Activated CD8-positive, alpha-beta T cell treated with anti-CD3 and anti-CD28 coated beads for 36 hours (primary cell): Measurements from ENCODE around the gene YOD1. TPM values are rescaled to one million over a fixed set of nuclear protein-coding genes. Genes with fewer than 3 reads are reported as not detected.

Source experiments
- ATAC-seq: fragments of 200-7000 bp; cut with Tn5 transposase; one replicate; pipeline ENCODE4 v1.10.0; 2021; ENCODE audit warnings: mild to moderate bottlenecking, moderate library complexity
- CTCF ChIA-PET: fragments of 350-600 bp; sonication (Branson Sonifier 250); formaldehyde crosslinking; loops from one replicate; lab custom pipeline; 2021; ENCODE audit warnings: antibody characterized with exemption; lab: Charles Lee
- POLR2A ChIA-PET: fragments of 350-600 bp; sonication (Branson Sonifier 250); formaldehyde crosslinking; loops from one replicate; lab custom pipeline; 2021; ENCODE audit warnings: antibody characterized with exemption; lab: Charles Lee
- DNase-seq: peaks from one replicate; pipeline ENCODE4 v3.0.0-alpha.2; 2020
- H3K27ac Mint-ChIP-seq: one replicate; pipeline ENCODE4 v1.8.0; 2021; ENCODE audit warnings: mild to moderate bottlenecking, mixed read lengths
- H3K27me3 Mint-ChIP-seq: one replicate; pipeline ENCODE4 v1.8.0; 2021; ENCODE audit warnings: mixed read lengths
- H3K36me3 Mint-ChIP-seq: one replicate; pipeline ENCODE4 v1.8.0; 2021; ENCODE audit warnings: low read depth, mixed read lengths
- H3K4me1 Mint-ChIP-seq: one replicate; pipeline ENCODE4 v1.8.0; 2021; ENCODE audit warnings: low read depth, mixed read lengths
- H3K4me3 Mint-ChIP-seq: one replicate; pipeline ENCODE4 v1.8.0; 2021; ENCODE audit warnings: mild to moderate bottlenecking, moderate library complexity, mixed read lengths
- H3K9me3 Mint-ChIP-seq: one replicate; pipeline ENCODE4 v1.8.0; 2021; ENCODE audit warnings: mixed read lengths
- intact Hi-C: fragments of 100-400 bp; cut with micrococcal nuclease; formaldehyde crosslinking; loops from one replicate; pipeline ENCODE4 v1.10.0; 2022
- total RNA-seq, 2 experiments: library from RNA; stranded (reverse); gene quantifications; one replicate each; pipeline ENCODE4 v1.2.3, GENCODE V29; 2021
- TF ChIP-seq, protein P1 (sequence below): fragments of 200-600 bp; IDR thresholded peaks from one replicate; pipeline ENCODE4 v1.8.0; 2022; ENCODE audit warnings: antibody characterized with exemption, mild to moderate bottlenecking

The YOD1 gene
- total RNA-seq, 2 experiments from 2014 or later: 7.4 to 7.5 TPM

DNA sequence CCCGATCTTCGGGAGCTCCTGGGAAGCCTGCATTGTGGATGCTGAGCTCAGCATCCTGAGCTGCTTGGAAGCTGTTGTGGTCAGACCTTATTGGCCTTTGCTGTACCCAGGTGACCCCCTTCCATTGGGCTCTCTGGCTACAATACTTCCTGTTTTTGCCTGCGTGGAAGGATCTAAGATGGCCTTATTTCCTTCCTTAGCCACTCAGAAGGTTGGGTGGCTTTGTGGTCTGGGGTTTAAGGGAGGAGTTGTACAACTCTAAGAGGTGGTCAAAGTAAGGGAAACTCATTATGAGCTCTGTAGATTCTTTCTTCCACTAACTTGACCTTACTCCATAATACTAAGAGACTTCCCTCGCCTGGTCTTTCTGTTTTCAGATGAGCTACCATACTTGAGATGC, 19.8 kb upstream of the YOD1 start:
- H3K27ac Mint-ChIP-seq: peak overlapping the region; percentile 44
- H3K9me3 Mint-ChIP-seq: no peaks in the 10 kb centered on the region
- peaks cover 25% of the 10 kb centered on the region for H3K4me1 Mint-ChIP-seq
- POLR2A ChIA-PET: interaction anchor here (0.6 to 2.7 kb wide), 3 partner anchors 18 to 1280 kb away, joined by 3 to 9 read pairs (median 3); partner anchors contain the start of gene PFKFB2
- peak; percentile 29 for ATAC-seq
- intact Hi-C loops: no loop called here
- H3K36me3 Mint-ChIP-seq: peaks cover 9% of the 10 kb centered on the region
- no peak overlapping the region for H3K4me3 Mint-ChIP-seq
- peak; percentile 50 for DNase-seq
- CTCF ChIA-PET: interaction anchor here (0.7 to 8.0 kb wide), 9 partner anchors 9 to 429 kb away, joined by 3 to 49 read pairs (median 3); partner anchors contain the start of gene YOD1
- H3K27me3 Mint-ChIP-seq: no peaks in the 10 kb centered on the region
- TF ChIP-seq, protein P1, sequence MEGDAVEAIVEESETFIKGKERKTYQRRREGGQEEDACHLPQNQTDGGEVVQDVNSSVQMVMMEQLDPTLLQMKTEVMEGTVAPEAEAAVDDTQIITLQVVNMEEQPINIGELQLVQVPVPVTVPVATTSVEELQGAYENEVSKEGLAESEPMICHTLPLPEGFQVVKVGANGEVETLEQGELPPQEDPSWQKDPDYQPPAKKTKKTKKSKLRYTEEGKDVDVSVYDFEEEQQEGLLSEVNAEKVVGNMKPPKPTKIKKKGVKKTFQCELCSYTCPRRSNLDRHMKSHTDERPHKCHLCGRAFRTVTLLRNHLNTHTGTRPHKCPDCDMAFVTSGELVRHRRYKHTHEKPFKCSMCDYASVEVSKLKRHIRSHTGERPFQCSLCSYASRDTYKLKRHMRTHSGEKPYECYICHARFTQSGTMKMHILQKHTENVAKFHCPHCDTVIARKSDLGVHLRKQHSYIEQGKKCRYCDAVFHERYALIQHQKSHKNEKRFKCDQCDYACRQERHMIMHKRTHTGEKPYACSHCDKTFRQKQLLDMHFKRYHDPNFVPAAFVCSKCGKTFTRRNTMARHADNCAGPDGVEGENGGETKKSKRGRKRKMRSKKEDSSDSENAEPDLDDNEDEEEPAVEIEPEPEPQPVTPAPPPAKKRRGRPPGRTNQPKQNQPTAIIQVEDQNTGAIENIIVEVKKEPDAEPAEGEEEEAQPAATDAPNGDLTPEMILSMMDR: no peak

DNA sequence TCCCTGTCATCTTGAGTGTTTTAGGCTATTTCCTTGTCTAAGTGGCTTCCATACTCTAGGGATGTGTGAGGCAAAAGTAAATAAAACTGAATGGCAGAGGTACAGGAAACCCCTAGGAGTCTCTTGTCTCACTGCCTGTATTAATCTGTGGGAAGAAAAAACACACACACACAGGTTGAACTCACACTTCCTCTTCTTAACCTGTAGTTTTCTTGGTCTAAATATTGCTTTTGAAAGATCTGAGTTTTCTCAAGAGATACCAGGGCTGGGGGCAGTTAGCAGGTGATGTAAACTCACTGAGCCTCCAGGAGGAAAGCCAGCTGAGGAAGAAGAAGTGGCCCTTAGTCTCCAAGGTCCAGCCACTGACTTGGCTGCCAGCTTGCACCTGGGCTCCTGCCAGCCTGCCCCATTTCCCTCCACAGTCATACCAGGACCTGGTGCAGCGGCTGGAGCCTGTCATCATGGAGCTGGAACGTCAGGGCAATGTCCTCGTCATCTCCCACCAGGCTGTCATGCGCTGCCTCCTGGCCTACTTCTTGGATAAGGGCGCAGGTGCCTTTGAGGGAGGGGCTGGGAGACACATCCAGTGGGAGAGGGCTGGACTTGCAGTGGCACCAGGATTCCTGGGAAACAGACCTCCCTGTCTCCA, 19.0 kb upstream of the YOD1 start:
- Mint-ChIP-seq H3K4me1 (peaks cover 25% of the 10 kb centered on the region), H3K9me3 (no peaks in the 10 kb centered on the region), H3K4me3 (no peak overlapping the region), H3K36me3 (peaks cover 12% of the 10 kb centered on the region), H3K27me3 (no peaks in the 10 kb centered on the region), H3K27ac (no peak overlapping the region)
- TF ChIP-seq, protein P1: no peak
- DNase-seq (no peak), ATAC-seq (no peak)
- intact Hi-C loops: no loop called here
- ChIA-PET POLR2A (interaction anchor here (0.6 to 2.7 kb wide), 2 partner anchors 17 to 24 kb away, joined by 4 to 9 read pairs; partner anchors contain the start of gene PFKFB2), CTCF (interaction anchor here (1.0 to 8.0 kb wide), 5 partner anchors 14 to 88 kb away, joined by 3 to 49 read pairs (median 6); partner anchors contain the start of gene YOD1)

DNA sequence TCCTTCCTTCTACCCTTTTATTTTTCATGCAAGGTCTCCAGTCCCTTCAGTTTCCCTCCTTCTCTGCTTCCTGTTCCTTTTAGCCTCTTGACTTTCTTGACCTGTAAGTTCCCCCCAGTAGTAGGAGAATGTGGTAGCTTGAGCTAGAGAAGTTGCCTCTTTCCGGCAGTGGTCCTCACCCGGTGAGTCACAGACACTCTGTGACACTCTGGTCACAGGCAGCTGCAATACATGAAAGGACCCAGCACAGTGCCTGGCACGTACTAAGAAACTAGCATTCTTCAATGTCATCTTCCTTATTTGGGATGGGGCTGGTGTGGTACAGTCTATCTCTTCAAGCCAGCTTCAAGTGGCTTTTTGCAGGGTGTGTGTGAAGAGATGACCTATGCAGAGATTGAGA, 18.1 kb upstream of the YOD1 start:
- TF ChIP-seq, protein P1: no peak
- peak; percentile 94 for ATAC-seq
- DNase-seq: peak; percentile 67
- Mint-ChIP-seq H3K4me1 (peaks cover 25% of the 10 kb centered on the region), H3K27me3 (no peaks in the 10 kb centered on the region), H3K9me3 (no peaks in the 10 kb centered on the region), H3K4me3 (no peak overlapping the region), H3K27ac (peak overlapping the region; percentile 86), H3K36me3 (peaks cover 12% of the 10 kb centered on the region)
- intact Hi-C loops: no loop called here
- CTCF ChIA-PET: interaction anchor here (0.9 to 2.4 kb wide), 5 partner anchors 10 to 87 kb away, joined by 3 to 7 read pairs (median 3); no protein-coding TSS in a partner anchor
- POLR2A ChIA-PET: interaction anchor here (0.7 to 1.4 kb wide), 5 partner anchors 11 to 430 kb away, joined by 3 read pairs; no protein-coding TSS in a partner anchor

- Mint-ChIP-seq H3K4me1 (peaks cover 25% of the 10 kb centered on the region), H3K9me3 (no peaks in the 10 kb centered on the region), H3K27me3 (no peaks in the 10 kb centered on the region), H3K36me3 (peaks cover 12% of the 10 kb centered on the region), H3K27ac (no peak overlapping the region), H3K4me3 (no peak overlapping the region)
- DNase-seq (no peak), ATAC-seq (no peak)
- TF ChIP-seq, protein P1: no peak
- ChIA-PET CTCF (interaction anchor here (1.2 to 1.5 kb wide), 2 partner anchors 9 to 20 kb away, joined by 3 to 5 read pairs; no protein-coding TSS in a partner anchor), POLR2A (interaction anchor here (1.3 kb wide), 1 partner anchor 15 kb away, joined by 5 read pairs; the partner anchor contains the start of gene PFKFB2)
- intact Hi-C loops: no loop called here
Measured at GRCh38 chr1:207067665-207068064, 16.7 kb upstream of the YOD1 start.

DNA sequence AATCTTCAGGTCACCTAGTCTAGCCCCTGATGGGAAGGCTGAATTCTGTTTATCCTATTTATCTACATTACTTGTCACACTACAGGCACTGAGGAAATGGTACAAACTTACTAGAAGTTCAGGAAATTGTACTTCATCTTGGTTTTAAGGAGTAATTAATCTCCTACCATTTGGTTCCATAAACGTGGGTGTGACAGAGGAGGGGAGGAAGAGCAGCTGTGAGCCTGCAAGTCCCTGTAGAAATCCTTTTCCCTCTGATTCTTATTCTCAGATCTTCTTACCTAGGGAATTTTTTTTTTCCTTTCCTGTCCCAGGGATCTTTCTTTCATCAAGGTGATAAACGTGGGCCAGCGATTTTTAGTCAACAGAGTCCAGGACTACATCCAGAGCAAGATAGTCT, 16.2 kb upstream of the YOD1 start:
- H3K9me3 Mint-ChIP-seq: no peaks in the 10 kb centered on the region
- DNase-seq: no peak
- TF ChIP-seq, protein P1: no peak

More for the DNA sequence above, 16.2 kb upstream of the YOD1 start:
- intact Hi-C loops: no loop called here
- H3K27ac Mint-ChIP-seq: no peak overlapping the region
- CTCF ChIA-PET: no interaction called here
- no peak for ATAC-seq
- POLR2A ChIA-PET: no interaction called here
- no peaks in the 10 kb centered on the region for H3K27me3 Mint-ChIP-seq
- peaks cover 25% of the 10 kb centered on the region for H3K4me1 Mint-ChIP-seq
- H3K4me3 Mint-ChIP-seq: no peak overlapping the region
- peaks cover 12% of the 10 kb centered on the region for H3K36me3 Mint-ChIP-seq
